Ureter (tissue), 1 donor: Measurements from ENCODE around the gene PCDHA12. TPM values are rescaled to one million over a fixed set of nuclear protein-coding genes. Genes with fewer than 3 reads are reported as not detected.
"Not testable (repeated sequence)": the region's sequence is repeated elsewhere in the genome, so short reads cannot be mapped to it uniquely, and the experiment has no call there.

Source experiments
- DNase-seq: peaks from one replicate; pipeline ENCODE4 v3.0.0-alpha.2; 2020; ENCODE audit warnings: low spot score
- total RNA-seq: library from RNA; stranded (reverse); gene quantifications from one replicate; pipeline ENCODE4 v1.2.4, GENCODE V29; 2023
- donor health status: DM: yes; HTN: yes; CAD: no.

Gene PCDHA12
- total RNA-seq, 1 donor from 2014 or later, result 0.89 TPM

DNA sequence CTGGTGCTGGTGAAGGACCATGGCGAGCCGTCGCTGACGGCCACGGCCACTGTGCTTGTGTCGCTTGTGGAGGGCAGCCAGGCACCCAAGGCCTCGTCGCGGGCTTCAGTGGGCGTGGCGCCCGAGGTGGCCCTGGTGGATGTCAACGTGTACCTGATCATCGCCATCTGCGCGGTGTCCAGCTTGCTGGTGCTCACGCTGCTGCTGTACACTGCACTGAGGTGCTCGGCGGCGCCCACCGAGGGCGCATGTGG is 17.2 kb upstream of the PCDHA12 start:
- no peak for DNase-seq

DNA sequence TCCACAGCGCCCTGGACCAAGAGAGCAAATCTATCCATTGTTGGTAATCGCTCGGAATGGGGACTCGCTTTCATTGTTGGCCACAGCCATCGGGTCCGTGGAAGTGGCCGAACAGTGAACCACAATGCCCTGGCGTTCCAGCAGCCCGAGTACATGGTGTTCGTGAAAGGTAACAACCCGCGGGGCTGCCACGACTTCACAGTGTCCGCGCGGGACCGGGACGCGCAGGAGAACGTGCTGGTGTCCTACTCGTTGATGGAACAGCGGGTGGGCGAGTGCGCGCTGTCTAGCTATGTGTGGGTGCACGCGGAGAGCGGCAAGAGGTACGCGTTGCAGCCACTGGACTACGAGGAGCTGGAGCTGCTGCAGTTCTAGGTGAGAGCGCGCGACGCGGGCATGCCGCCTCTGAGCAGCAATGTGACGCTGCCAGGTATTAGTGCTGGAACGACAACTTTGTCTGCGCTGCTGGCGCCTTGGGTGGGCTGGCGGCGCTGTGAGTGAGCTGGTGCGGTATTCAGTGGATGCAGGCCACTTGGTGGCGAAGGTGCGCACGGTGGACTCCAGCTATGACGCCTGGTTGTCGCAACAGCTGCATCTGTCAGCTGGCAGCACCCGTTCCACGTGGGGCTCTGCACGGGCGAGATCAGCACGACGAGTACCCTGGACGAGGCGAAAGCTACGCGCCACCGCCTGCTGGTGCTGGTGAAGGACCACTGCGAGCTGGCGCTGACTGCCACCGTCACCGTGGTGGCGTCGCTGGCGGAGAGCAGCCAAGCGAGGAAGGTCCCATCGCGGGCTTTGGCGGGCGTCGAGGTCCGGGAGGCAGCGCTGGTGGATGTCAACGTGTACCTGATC is 12.4 kb upstream of the PCDHA12 start:
- no peak for DNase-seq

GRCh38 chr5:140868721-140869554 is 6.2 kb upstream of the PCDHA12 start, which contains the start of gene PCDHA11:
Gene PCDHA11 (plus strand): TSS chr5:140868957. CDS start chr5:140869104, 147 bp downstream.
- no peak for DNase-seq

DNA sequence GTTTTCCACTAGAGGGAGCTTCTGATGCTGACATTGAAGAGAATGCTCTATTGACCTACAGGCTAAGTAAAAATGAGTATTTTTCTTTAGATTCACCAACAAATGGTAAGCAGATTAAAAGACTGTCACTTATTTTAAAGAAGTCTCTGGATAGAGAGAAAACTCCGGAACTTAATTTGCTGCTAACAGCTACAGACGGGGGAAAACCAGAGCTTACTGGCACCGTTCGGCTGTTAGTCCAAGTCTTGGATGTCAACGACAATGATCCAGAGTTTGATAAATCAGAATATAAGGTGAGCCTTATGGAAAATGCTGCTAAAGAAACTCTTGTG is 5.6 kb upstream of the PCDHA12 start:
- DNase-seq, result no peak

DNA sequence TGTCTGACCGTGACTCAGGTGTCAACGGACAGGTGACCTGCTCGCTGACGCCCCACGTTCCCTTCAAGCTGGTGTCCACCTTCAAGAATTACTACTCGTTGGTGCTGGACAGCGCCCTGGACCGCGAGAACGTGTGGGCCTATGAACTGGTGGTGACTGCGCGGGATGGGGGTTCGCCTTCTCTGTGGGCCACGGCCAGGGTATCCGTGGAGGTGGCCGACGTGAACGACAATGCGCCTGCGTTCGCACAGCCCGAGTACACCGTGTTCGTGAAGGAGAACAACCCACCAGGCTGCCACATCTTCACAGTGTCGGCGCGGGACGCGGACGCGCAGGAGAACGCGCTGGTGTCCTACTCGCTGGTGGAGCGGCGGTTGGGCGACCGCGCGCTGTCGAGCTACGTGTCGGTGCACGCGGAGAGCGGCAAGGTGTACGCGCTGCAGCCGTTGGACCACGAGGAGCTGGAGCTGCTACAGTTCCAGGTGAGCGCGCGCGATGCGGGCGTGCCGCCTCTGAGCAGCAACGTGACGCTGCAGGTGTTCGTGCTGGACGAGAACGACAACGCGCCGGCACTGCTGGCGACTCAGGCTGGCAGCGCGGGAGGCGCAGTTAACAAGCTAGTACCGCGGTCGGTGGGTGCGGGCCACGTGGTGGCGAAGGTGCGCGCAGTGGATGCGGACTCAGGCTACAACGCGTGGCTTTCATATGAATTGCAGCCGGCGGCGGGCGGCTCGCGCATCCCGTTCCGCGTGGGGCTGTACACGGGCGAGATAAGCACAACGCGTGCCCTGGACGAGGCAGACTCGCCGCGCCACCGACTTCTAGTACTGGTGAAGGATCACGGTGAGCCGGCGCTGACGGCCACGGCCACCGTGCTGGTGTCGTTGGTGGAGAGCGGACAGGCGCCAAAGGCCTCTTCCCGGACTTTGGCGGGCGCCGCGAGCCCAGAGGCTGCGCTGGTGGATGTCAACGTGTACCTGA is 4.6 kb upstream of the PCDHA12 start:
- DNase-seq, result no peak

DNA sequence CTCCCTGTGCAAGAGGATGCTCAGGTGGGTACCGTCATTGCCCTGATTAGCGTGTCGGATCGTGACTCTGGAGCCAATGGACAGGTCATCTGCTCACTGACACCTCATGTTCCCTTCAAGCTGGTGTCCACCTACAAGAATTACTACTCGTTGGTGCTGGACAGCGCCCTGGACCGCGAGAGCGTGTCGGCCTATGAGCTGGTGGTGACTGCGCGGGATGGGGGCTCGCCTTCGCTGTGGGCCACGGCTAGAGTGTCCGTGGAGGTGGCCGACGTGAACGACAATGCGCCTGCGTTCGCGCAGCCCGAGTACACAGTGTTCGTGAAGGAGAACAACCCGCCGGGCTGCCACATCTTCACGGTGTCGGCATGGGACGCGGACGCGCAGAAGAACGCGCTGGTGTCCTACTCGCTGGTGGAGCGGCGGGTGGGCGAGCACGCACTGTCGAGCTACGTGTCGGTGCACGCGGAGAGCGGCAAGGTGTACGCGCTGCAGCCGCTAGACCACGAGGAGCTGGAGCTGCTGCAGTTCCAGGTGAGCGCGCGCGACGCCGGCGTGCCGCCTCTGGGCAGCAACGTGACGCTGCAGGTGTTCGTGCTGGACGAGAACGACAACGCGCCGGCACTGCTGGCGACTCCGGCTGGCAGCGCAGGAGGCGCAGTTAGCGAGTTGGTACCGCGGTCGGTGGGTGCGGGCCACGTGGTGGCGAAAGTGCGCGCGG is 1.6 kb downstream of the PCDHA12 start:
- DNase-seq, result not testable (repeated sequence)

DNA sequence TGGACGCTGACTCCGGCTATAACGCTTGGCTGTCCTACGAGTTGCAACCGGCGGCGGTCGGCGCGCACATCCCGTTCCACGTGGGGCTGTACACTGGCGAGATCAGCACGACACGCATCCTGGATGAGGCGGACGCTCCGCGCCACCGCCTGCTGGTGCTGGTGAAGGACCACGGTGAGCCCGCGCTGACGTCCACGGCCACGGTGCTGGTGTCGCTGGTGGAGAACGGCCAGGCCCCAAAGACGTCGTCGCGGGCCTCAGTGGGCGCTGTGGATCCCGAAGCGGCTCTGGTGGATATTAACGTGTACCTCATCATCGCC is 2.1 kb downstream of the PCDHA12 start:
- DNase-seq, result no peak

GRCh38 chr5:140881889-140882590 is 6.9 kb downstream of the PCDHA12 start, which contains the start of gene PCDHA13:
Gene PCDHA13 (plus strand): TSS chr5:140882124. CDS start chr5:140882269, 145 bp downstream.
- no peak for DNase-seq

- DNase-seq, result no peak
Measured at GRCh38 chr5:140882591-140882899, 7.4 kb downstream of the PCDHA12 start.

GRCh38 chr5:140883373-140883772 is 8.3 kb downstream of the PCDHA12 start:
- no peak for DNase-seq

DNA sequence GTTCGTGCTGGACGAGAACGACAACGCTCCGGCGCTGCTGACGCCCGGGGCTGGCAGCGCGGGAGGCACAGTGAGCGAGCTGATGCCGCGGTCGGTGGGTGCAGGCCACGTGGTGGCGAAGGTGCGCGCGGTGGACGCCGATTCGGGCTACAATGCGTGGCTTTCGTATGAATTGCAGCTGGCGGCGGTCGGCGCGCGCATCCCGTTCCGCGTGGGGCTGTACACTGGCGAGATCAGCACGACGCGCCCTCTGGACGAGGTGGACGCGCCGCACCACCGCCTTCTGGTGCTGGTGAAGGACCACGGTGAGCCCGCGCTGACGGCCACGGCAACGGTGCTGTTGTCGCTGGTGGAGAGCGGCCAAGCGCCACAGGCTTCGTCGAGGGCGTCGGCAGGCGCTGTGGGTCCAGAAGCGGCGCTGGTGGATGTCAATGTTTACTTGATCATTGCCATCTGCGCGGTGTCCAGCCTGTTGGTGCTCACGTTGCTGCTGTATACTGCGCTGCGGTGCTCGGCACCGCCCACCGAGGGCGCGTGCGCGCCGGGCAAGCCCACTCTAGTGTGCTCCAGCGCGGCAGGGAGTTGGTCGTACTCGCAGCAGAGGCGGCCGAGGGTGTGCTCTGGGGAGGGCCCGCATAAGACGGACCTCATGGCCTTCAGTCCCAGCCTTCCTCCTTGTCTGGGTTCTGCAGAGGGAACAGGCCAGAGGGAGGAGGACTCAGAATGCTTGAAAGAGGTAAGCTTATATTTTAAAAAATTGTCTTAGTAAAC is 9.0 kb downstream of the PCDHA12 start:
- DNase-seq, result no peak

GRCh38 chr5:140916325-140916724 is 41.2 kb downstream of the PCDHA12 start:
- no peak for DNase-seq

DNA sequence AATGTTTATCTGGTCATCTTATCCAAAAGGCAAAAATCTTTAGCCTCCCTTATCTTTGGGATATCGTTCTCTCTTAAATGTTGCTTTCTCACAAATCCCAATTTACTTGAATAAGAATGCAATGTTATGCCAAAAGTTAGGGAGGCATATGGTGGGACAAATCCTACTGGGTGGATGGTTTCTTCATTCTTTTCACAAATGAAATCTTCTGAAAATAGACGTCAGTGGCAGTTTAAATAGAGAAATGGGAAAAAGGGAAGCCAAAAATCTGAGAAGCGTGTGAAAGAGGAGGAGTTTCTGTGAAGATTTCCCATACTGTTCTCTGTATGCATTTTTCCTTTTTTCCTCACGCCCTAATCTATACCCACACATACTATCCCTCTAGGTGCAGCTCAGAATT is 48.5 kb downstream of the PCDHA12 start:
- DNase-seq, result no peak

GRCh38 chr5:140925806-140926442 is 50.8 kb downstream of the PCDHA12 start, which contains the start of gene PCDHAC1:
Gene PCDHAC1 (plus strand): TSS chr5:140926299. CDS start chr5:140926893, 594 bp downstream.
- DNase-seq, result no peak

DNA sequence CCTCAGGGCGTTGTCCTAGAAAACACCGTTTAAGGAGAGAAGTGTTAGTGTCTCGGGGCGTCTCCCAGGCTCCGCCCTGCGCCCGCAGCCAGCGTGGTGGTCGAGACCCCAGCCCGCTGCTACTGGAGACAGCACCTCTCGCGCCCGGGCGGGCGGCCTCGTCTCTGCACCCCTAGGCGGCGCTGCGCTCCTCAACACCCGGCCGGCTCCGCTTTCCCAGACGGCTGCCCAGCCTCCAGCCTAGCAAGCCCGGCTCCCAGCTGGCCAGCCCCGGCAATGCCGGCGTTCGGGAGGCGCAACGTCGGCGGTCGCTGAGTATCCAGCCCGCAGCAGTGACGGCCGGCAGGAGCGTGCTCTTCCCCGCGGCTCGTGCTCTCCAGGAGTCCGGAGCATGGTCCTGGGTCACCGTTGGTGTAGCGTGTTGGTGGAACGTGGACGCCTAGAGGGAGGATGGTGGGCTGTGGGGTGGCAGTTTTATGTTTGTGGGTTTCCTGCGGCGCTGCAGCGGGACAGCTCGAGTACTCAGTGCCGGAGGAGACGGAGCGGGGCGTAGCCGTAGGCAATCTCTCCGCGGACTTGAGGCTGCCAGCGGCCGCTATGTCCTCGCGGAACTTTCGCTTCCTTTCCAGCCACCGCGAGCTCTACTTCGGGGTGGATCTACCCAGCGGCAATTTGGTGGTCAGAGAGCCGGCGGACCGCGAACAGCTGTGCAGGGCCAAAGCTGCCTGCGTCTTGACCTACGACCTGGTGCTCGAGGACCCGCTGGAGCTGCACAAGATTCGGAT is 51.5 kb downstream of the PCDHA12 start:
- DNase-seq, result peak; percentile 81

DNA sequence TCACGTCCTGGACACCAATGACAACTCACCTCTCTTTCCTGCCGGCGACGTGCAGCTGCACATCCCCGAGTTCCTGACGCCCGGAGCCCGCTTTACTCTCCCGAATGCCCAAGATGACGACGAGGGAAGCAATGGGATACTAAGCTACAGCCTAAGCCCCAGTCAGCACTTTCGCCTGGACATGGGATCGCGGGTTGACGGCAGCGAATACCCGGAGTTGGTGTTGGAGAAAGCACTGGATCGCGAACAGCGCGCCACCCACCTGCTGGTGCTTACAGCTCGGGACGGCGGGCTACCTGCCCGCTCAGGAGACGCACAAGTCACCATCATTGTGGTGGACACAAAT is 52.1 kb downstream of the PCDHA12 start:
- no peak for DNase-seq
